Ascending aorta (tissue), 2 donors: ENCODE measurements around the gene SKAP1. TPM values are rescaled to one million over a fixed set of nuclear protein-coding genes. Genes with fewer than 3 reads are reported as not detected.
"Not testable (repeated sequence)": the region's sequence is repeated elsewhere in the genome, so short reads cannot be mapped to it uniquely, and the experiment has no call there.

Experiments
- DNase-seq, 2 donors: peaks; one replicate each; pipeline ENCODE4 v3.0.0-alpha.2; 2019; ENCODE audit warnings: low spot score in 2 of 2
- H3K27ac ChIP-seq, 2 donors: fragments of 200-600 bp; sonication (generic); one replicate each; pipeline ENCODE4 v1.5.1; 2016 to 2017; ENCODE audit warnings: mild to moderate bottlenecking in 1 of 2
- H3K27me3 ChIP-seq: fragments of 200-600 bp; sonication (generic); one replicate; pipeline ENCODE4 v1.5.1; 2017
- H3K36me3 ChIP-seq, 2 donors: fragments of 200-600 bp; sonication (generic); one replicate each; pipeline ENCODE4 v1.5.1; 2016
- H3K4me1 ChIP-seq, 2 donors: fragments of 200-600 bp; sonication (generic); one replicate each; pipeline ENCODE4 v1.5.1; 2016 to 2017; ENCODE audit warnings: mild to moderate bottlenecking in 1 of 2
- H3K4me3 ChIP-seq, 2 donors: fragments of 200-600 bp; sonication (generic); one replicate each; pipeline ENCODE4 v1.5.1; 2016 to 2017; ENCODE audit warnings: mild to moderate bottlenecking in 1 of 2
- H3K9me3 ChIP-seq, 2 donors: fragments of 200-600 bp; sonication (generic); one replicate each; pipeline ENCODE4 v1.5.1; 2016
- intact Hi-C: fragments of 100-400 bp; cut with DNase I; formaldehyde crosslinking; loops from one replicate; pipeline ENCODE4 v1.15.1; 2023
- total RNA-seq: library from RNA; depleted of rRNA; stranded (reverse); fragments of >200 nt; gene quantifications from one replicate; pipeline ENCODE4 v1.1.0, GENCODE V29; 2016
- TF ChIP-seq, protein P1 (sequence below), 3 experiments: fragments of 200-600 bp in 2 of 3; fragments of 450-650 bp in 1 of 3; sonication (generic) in 2 of 3; IDR thresholded peaks; one replicate each; pipeline ENCODE4 v1.5.1; 2016 to 2019; ENCODE audit warnings: antibody characterized with exemption in 3 of 3, mild to moderate bottlenecking in 1 of 3, moderate library complexity in 1 of 3

SKAP1 gene
- total RNA-seq, 1 donor from 2014 or later = not detected

DNA sequence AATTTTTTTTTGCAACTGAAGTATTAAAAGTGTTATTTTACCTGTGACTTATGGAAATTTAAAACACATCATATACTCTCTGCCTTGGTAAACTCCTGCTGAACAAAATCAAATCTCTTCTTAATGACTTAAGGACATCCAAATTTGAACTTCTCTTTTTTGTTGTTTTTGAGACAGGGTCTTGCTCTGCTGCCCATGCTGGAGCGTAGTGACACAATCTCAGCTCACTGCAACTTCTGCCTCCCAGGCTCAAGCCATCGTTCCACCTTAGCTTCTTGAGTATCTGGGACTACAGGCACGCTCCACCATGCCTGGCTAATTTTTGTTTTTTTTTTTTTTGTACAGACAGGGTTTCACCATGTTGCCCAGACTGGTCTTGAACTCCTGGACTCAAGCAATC is 56.1 kb downstream of the SKAP1 start:
- Histone ChIP-seq H3K4me3 (no peak overlapping the region), H3K27ac (no peak overlapping the region), H3K4me1 (no peaks in the 10 kb centered on the region), H3K36me3 (no peaks in the 10 kb centered on the region), H3K27me3 (no peaks in the 10 kb centered on the region), H3K9me3 (no peaks in the 10 kb centered on the region)
- intact Hi-C loops = no loop called here
- TF ChIP-seq, protein P1, sequence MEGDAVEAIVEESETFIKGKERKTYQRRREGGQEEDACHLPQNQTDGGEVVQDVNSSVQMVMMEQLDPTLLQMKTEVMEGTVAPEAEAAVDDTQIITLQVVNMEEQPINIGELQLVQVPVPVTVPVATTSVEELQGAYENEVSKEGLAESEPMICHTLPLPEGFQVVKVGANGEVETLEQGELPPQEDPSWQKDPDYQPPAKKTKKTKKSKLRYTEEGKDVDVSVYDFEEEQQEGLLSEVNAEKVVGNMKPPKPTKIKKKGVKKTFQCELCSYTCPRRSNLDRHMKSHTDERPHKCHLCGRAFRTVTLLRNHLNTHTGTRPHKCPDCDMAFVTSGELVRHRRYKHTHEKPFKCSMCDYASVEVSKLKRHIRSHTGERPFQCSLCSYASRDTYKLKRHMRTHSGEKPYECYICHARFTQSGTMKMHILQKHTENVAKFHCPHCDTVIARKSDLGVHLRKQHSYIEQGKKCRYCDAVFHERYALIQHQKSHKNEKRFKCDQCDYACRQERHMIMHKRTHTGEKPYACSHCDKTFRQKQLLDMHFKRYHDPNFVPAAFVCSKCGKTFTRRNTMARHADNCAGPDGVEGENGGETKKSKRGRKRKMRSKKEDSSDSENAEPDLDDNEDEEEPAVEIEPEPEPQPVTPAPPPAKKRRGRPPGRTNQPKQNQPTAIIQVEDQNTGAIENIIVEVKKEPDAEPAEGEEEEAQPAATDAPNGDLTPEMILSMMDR (IDR thresholded peaks at IDR 0.05) = no peak
- no peak for DNase-seq

DNA sequence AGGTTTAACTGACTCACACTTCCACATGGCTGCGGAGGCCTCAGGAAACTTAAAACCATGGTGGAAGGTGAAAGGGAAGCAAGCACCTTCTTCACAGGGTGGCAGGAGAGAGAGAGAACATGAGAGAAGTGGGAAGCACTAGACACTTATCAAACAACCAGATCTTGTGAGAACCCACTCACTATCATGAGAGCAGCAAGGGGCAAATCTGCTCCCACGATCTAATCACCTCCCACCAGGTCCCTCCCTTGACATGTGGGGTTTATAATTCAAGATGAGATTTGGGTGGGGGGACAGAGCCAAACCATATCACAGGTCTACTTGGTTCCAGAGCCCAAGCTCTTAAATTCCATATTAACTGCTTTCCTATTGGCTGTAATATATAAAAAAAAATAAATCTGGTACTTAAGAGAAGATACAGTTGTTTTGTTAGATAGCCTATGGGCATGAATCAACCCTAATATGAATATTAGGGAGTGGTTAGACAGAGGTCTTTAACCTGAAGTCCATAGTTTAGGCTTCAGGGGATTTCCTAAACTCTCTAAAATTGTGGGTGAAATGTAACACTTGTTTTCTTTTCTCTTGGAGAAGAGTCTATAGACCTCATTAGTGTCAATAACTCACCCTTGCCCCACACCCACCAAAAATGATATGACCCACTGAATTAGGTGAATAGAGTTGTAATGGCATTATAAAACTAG is 56.7 kb downstream of the SKAP1 start:
- no peak for DNase-seq
- H3K9me3 ChIP-seq = no peaks in the 10 kb centered on the region
- no peaks in the 10 kb centered on the region for H3K36me3 ChIP-seq
- intact Hi-C loops = no loop called here
- no peaks in the 10 kb centered on the region for H3K4me1 ChIP-seq
- TF ChIP-seq, protein P1 (IDR thresholded peaks at IDR 0.05) = no peak
- H3K4me3 ChIP-seq = no peak overlapping the region
- no peak overlapping the region for H3K27ac ChIP-seq
- H3K27me3 ChIP-seq = no peaks in the 10 kb centered on the region

DNA sequence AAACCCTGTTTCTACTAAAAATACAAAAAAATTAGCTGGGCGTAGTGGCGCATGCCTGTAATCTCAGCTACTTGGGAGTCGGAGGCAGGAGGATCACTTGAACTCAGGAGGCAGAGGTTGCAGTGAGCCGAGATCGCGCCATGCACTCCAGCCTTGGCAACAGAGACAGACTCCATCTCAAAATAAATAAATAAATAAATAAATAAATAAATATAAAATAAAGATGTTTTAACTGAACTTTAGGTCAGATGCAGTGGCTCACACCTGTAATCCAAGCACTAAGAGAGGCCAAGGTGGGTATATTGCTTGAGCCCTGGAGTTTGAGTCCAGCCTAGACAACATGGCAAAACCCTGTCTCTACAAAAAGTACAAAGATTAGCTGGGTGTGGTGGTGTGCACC is 61.0 kb downstream of the SKAP1 start:
- H3K4me3 ChIP-seq, H3K9me3 ChIP-seq, intact Hi-C loops, H3K27ac ChIP-seq, DNase-seq, H3K27me3 ChIP-seq, H3K4me1 ChIP-seq, H3K36me3 ChIP-seq: not testable (repeated sequence)

DNA sequence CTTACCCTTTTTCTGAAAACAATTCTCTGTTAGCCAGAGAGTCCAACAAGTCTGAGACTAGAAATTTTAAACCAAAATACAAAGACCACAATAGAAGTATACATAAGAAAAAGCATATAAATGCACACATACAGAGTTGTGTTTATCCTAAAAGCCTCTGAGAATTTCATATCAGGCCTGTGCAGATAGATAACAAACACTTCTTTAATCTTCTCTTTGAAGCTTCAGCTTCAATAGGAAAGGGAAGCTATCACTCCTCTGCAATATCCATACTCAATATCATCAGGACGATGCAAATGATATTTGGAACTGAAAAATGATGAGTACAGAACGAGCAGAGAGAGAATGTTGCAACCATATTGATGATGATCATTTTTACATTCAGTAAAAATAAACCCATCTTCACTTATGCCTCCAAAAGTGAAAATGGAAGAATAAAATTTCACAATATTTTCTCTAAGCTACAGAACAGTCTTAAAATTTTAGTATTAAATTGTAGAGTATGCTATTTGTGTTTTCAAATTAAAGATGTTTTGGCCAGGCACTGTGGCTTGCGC is 61.6 kb downstream of the SKAP1 start:
- Histone ChIP-seq H3K9me3 (no peaks in the 10 kb centered on the region), H3K27me3 (no peaks in the 10 kb centered on the region), H3K4me1 (no peaks in the 10 kb centered on the region), H3K4me3 (no peak overlapping the region), H3K36me3 (no peaks in the 10 kb centered on the region), H3K27ac (no peak overlapping the region)
- intact Hi-C loops = no loop called here
- DNase-seq = no peak
- TF ChIP-seq, protein P1 (IDR thresholded peaks at IDR 0.05) = no peak

DNA sequence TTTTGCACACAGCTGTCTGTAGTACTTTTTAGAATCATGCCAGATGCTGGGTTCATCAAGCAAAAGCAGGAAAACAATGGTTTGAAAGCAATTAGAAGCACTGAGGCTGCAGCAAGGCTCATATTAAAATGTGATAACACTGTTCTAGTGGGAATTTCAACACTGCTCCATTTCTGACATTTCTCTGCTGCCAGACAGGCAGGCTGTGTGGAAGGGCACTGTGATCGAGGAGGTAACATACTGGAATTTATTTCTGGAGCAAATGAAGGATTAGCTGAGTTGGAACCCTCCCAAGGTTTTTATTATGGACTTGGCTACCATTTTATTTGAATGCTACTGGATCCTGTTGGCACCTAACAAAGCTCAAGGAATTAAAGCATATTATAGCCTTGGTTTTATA is 66.9 kb downstream of the SKAP1 start:
- TF ChIP-seq, protein P1 (IDR thresholded peaks at IDR 0.05) = no peak
- Histone ChIP-seq H3K36me3 (no peaks in the 10 kb centered on the region), H3K27ac (no peak overlapping the region), H3K9me3 (no peaks in the 10 kb centered on the region), H3K4me3 (no peak overlapping the region), H3K4me1 (no peaks in the 10 kb centered on the region), H3K27me3 (no peaks in the 10 kb centered on the region)
- intact Hi-C loops = no loop called here
- DNase-seq = no peak

DNA sequence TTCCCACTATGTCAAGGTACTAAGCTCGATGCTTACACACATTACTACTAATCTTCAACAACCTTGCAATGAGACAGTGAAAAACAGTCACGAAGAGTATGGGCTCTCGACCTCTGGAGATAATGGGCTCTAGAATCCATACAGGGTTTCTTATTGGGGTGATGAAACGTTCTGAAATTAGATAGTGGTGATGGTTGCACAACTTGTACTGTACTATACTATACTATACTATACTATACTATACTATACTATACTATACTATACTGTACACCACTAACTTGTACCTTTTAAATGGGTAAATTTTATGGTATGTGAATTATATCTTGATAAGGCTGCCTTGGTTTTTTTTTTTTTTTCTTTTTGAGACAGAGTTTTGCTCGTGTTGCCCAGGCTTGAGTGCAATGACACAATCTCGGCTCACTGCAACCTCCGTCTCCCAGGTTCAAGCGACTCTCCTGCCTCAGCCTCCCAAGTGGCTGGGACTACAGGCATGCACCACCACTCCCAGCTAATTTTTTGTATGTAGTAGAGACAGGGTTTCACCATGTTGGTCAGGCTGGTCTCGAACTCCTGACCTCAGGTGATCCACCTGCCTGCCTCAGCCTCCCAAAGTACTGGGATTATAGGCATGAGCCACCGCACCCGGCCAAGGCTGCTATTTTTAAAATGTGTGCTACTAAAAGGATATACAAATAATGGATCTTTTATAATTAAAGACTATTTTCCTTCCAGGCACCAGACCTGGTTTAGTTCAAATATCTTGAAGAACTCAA is 69.0 kb downstream of the SKAP1 start:
- H3K27ac ChIP-seq, H3K4me1 ChIP-seq, H3K4me3 ChIP-seq, intact Hi-C loops, H3K27me3 ChIP-seq, H3K36me3 ChIP-seq, H3K9me3 ChIP-seq, DNase-seq: not testable (repeated sequence)
